ENCODE results near the gene PIK3C2G.

The PIK3C2G gene

DNA sequence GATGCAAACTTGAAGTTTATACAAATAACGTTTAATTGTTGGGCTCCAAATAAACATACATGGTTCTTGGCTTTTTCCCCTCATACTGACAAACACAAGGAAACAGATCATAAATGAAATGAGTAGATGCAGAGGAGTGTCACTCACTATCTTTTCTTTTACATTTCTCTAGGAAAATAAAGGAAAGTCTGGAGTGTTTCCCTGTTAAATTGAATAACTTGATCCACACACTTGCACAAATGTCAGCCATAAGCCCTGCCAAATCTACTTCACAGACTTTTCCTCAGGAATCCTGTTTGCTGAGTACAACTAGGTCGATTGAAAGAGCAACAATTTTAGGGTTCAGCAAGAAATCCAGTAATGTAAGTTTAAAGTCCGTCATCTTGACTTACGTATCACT, 301.2 kb downstream of the PIK3C2G start:
- ATAC-seq = no peak
- no peak for TF ChIP-seq TSHZ2 (CRISPR knock-in tag; IDR thresholded peaks at IDR 0.05)
- TF ChIP-seq, protein P1, sequence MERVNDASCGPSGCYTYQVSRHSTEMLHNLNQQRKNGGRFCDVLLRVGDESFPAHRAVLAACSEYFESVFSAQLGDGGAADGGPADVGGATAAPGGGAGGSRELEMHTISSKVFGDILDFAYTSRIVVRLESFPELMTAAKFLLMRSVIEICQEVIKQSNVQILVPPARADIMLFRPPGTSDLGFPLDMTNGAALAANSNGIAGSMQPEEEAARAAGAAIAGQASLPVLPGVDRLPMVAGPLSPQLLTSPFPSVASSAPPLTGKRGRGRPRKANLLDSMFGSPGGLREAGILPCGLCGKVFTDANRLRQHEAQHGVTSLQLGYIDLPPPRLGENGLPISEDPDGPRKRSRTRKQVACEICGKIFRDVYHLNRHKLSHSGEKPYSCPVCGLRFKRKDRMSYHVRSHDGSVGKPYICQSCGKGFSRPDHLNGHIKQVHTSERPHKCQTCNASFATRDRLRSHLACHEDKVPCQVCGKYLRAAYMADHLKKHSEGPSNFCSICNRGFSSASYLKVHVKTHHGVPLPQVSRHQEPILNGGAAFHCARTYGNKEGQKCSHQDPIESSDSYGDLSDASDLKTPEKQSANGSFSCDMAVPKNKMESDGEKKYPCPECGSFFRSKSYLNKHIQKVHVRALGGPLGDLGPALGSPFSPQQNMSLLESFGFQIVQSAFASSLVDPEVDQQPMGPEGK (CRISPR knock-in tag; IDR thresholded peaks at IDR 0.05; ENCODE audit: borderline replicate concordance) = no peak
- no peak for TF ChIP-seq TCF4 (CRISPR knock-in tag; IDR thresholded peaks at IDR 0.05; ENCODE audit: borderline replicate concordance)
- no peak for TF ChIP-seq GLIS3 (CRISPR knock-in tag; IDR thresholded peaks at IDR 0.05)
- TF ChIP-seq CSDC2 (CRISPR knock-in tag; IDR thresholded peaks at IDR 0.05) = no peak
- no peak for TF ChIP-seq CREB5 (CRISPR knock-in tag; IDR thresholded peaks at IDR 0.05; ENCODE audit: low read depth)
- no peak for TF ChIP-seq RARB (CRISPR knock-in tag; IDR thresholded peaks at IDR 0.05)
- no peak for TF ChIP-seq SNAI2 (CRISPR knock-in tag; IDR thresholded peaks at IDR 0.05)
- no peak for TF ChIP-seq ZNF8 (CRISPR knock-in tag; IDR thresholded peaks at IDR 0.05)
- TF ChIP-seq ZC3H10 (CRISPR knock-in tag; IDR thresholded peaks at IDR 0.05) = no peak
- TF ChIP-seq ISL1 (CRISPR knock-in tag; IDR thresholded peaks at IDR 0.05) = no peak
- TF ChIP-seq OSR1 (CRISPR knock-in tag; IDR thresholded peaks at IDR 0.05) = no peak
- TF ChIP-seq PPARA (CRISPR knock-in tag; IDR thresholded peaks at IDR 0.05; ENCODE audit: borderline replicate concordance) = no peak
- TF ChIP-seq BACH2 (CRISPR knock-in tag; IDR thresholded peaks at IDR 0.05; ENCODE audit: borderline replicate concordance) = no peak
- no peak for TF ChIP-seq ESRRG (CRISPR knock-in tag; IDR thresholded peaks at IDR 0.05)

- ATAC-seq = no peak
Measured at GRCh38 chr12:18564306-18564705, 303.0 kb downstream of the PIK3C2G start.

GRCh38 chr12:18567787-18568186, 306.5 kb downstream of the PIK3C2G start:
- ATAC-seq = no peak
- TF ChIP-seq ZC3H10 (CRISPR knock-in tag; IDR thresholded peaks at IDR 0.05) = no peak
- TF ChIP-seq, protein P1 (CRISPR knock-in tag; IDR thresholded peaks at IDR 0.05; ENCODE audit: borderline replicate concordance) = no peak
- no peak for TF ChIP-seq GLIS3 (CRISPR knock-in tag; IDR thresholded peaks at IDR 0.05)
- TF ChIP-seq, protein P2, sequence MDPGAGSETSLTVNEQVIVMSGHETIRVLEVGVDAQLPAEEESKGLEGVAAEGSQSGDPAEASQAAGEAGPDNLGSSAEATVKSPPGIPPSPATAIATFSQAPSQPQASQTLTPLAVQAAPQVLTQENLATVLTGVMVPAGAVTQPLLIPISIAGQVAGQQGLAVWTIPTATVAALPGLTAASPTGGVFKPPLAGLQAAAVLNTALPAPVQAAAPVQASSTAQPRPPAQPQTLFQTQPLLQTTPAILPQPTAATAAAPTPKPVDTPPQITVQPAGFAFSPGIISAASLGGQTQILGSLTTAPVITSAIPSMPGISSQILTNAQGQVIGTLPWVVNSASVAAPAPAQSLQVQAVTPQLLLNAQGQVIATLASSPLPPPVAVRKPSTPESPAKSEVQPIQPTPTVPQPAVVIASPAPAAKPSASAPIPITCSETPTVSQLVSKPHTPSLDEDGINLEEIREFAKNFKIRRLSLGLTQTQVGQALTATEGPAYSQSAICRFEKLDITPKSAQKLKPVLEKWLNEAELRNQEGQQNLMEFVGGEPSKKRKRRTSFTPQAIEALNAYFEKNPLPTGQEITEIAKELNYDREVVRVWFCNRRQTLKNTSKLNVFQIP (CRISPR knock-in tag; IDR thresholded peaks at IDR 0.05; ENCODE audit: borderline replicate concordance, low read depth) = no peak
- no peak for TF ChIP-seq PPARA (CRISPR knock-in tag; IDR thresholded peaks at IDR 0.05; ENCODE audit: borderline replicate concordance)
- TF ChIP-seq ESRRG (CRISPR knock-in tag; IDR thresholded peaks at IDR 0.05) = no peak
- no peak for TF ChIP-seq OSR1 (CRISPR knock-in tag; IDR thresholded peaks at IDR 0.05)
- no peak for TF ChIP-seq ZNF70 (CRISPR knock-in tag; IDR thresholded peaks at IDR 0.05)
- TF ChIP-seq CSRNP3 (CRISPR knock-in tag; IDR thresholded peaks at IDR 0.05) = no peak
- no peak for TF ChIP-seq ZFP30 (CRISPR knock-in tag; IDR thresholded peaks at IDR 0.05)
- TF ChIP-seq CREB5 (CRISPR knock-in tag; IDR thresholded peaks at IDR 0.05; ENCODE audit: low read depth) = no peak
- no peak for TF ChIP-seq SNAI2 (CRISPR knock-in tag; IDR thresholded peaks at IDR 0.05)

More at GRCh38 chr12:18564306-18564705, 303.0 kb downstream of the PIK3C2G start:
- TF ChIP-seq ZFP3 (CRISPR knock-in tag; IDR thresholded peaks at IDR 0.05) (no peak), CSDC2 (CRISPR knock-in tag; IDR thresholded peaks at IDR 0.05) (no peak), TCF4 (CRISPR knock-in tag; IDR thresholded peaks at IDR 0.05; ENCODE audit: borderline replicate concordance) (no peak), ZC3H10 (CRISPR knock-in tag; IDR thresholded peaks at IDR 0.05) (no peak), SNAI2 (CRISPR knock-in tag; IDR thresholded peaks at IDR 0.05) (no peak), ZFP30 (CRISPR knock-in tag; IDR thresholded peaks at IDR 0.05) (no peak), CSRNP3 (CRISPR knock-in tag; IDR thresholded peaks at IDR 0.05) (no peak)

All from SK-N-SH treated with all-trans-retinoic acid at 6 μM for 48 hours (cell line).